SH-SY5Y (cell line): Measurements from ENCODE around the gene WDFY3.

Experiments
- GATA2 ChIP-seq: IDR thresholded peaks from 2 replicates; pipeline ENCODE4 v1.6.1; 2011; ENCODE audit warnings: mild to moderate bottlenecking, low read depth, low read length
- GATA3 ChIP-seq: IDR thresholded peaks from 2 replicates; pipeline ENCODE4 v1.6.1; 2011; ENCODE audit warnings: low read depth, mild to moderate bottlenecking, low read length, moderate library complexity

WDFY3 gene

GRCh38 chr4:84907145-84907544, 59.3 kb downstream of the WDFY3 start:
- TF ChIP-seq GATA3 (no peak), GATA2 (no peak)

- TF ChIP-seq GATA2 (no peak), GATA3 (no peak)
Observed at GRCh38 chr4:84905646-84906045, 60.8 kb downstream of the WDFY3 start.

GRCh38 chr4:84901740-84902281, 64.7 kb downstream of the WDFY3 start:
- TF ChIP-seq GATA2 (no peak), GATA3 (no peak)

- no peak for TF ChIP-seq GATA3
- no peak for TF ChIP-seq GATA2
Observed at GRCh38 chr4:84901173-84901572, 65.3 kb downstream of the WDFY3 start.

- TF ChIP-seq GATA3 (no peak), GATA2 (no peak)
Observed at GRCh38 chr4:84899616-84900015, 66.9 kb downstream of the WDFY3 start.

GRCh38 chr4:84897516-84897915, 69.0 kb downstream of the WDFY3 start:
- TF ChIP-seq GATA3 (no peak), GATA2 (no peak)

GRCh38 chr4:84895283-84895682, 71.2 kb downstream of the WDFY3 start:
- TF ChIP-seq GATA2, result no peak
- TF ChIP-seq GATA3, result no peak

- TF ChIP-seq GATA3 (no peak), GATA2 (no peak)
Observed at GRCh38 chr4:84894621-84895020, 71.9 kb downstream of the WDFY3 start.

- TF ChIP-seq GATA2 (no peak), GATA3 (no peak)
Observed at GRCh38 chr4:84892950-84893349, 73.5 kb downstream of the WDFY3 start.

GRCh38 chr4:84887824-84888223, 78.7 kb downstream of the WDFY3 start:
- TF ChIP-seq GATA3 (no peak), GATA2 (no peak)

GRCh38 chr4:84879651-84880200, 86.8 kb downstream of the WDFY3 start:
- TF ChIP-seq GATA3 (no peak), GATA2 (no peak)

GRCh38 chr4:84878546-84878945, 87.9 kb downstream of the WDFY3 start:
- TF ChIP-seq GATA2 (no peak), GATA3 (no peak)

GRCh38 chr4:84878090-84878489, 88.4 kb downstream of the WDFY3 start:
- TF ChIP-seq GATA3, result no peak
- TF ChIP-seq GATA2, result no peak

- no peak for TF ChIP-seq GATA3
- no peak for TF ChIP-seq GATA2
Observed at GRCh38 chr4:84877051-84877833, 89.2 kb downstream of the WDFY3 start.

GRCh38 chr4:84875636-84876371, 90.7 kb downstream of the WDFY3 start:
- no peak for TF ChIP-seq GATA3
- no peak for TF ChIP-seq GATA2
